GM15510 (cell line): ENCODE measurements around the gene AMN.

Experiments used
- POLR2A ChIP-seq: IDR thresholded peaks from 3 replicates; pipeline ENCODE4 v1.6.1; 2011; ENCODE audit warnings: borderline replicate concordance; ENCODE audit not compliant: insufficient read length; ENCODE audit errors: extremely low read depth

Gene AMN

GRCh38 chr14:102916347-102917055, 6.0 kb upstream of the AMN start:
- no peak for TF ChIP-seq POLR2A

GRCh38 chr14:102917056-102917385, 5.4 kb upstream of the AMN start:
- no peak for TF ChIP-seq POLR2A

GRCh38 chr14:102917469-102918211, 4.8 kb upstream of the AMN start:
- no peak for TF ChIP-seq POLR2A

- no peak for TF ChIP-seq POLR2A
Observed at GRCh38 chr14:102918438-102918837, 4.0 kb upstream of the AMN start.

- TF ChIP-seq POLR2A = no peak
Observed at GRCh38 chr14:102920273-102920997, 2.0 kb upstream of the AMN start.

- TF ChIP-seq POLR2A = no peak
Observed at GRCh38 chr14:102920998-102921304, 1.5 kb upstream of the AMN start.

- no peak for TF ChIP-seq POLR2A
Observed at GRCh38 chr14:102923201-102923924, 900 bp downstream of the AMN start.

- TF ChIP-seq POLR2A = no peak
Observed at GRCh38 chr14:102923925-102924486, 1.5 kb downstream of the AMN start.

GRCh38 chr14:102924632-102925588, 2.4 kb downstream of the AMN start:
- no peak for TF ChIP-seq POLR2A

GRCh38 chr14:102925646-102926045, 3.2 kb downstream of the AMN start:
- TF ChIP-seq POLR2A = no peak

GRCh38 chr14:102926104-102926503, 3.6 kb downstream of the AMN start:
- TF ChIP-seq POLR2A = no peak

- no peak for TF ChIP-seq POLR2A
Observed at GRCh38 chr14:102927346-102927877, 4.9 kb downstream of the AMN start.

- no peak for TF ChIP-seq POLR2A
Observed at GRCh38 chr14:102927878-102928411, 5.5 kb downstream of the AMN start.

GRCh38 chr14:102928412-102929240, 6.2 kb downstream of the AMN start:
- no peak for TF ChIP-seq POLR2A
